ENCODE data around the gene ATG7.

ATG7 gene

DNA sequence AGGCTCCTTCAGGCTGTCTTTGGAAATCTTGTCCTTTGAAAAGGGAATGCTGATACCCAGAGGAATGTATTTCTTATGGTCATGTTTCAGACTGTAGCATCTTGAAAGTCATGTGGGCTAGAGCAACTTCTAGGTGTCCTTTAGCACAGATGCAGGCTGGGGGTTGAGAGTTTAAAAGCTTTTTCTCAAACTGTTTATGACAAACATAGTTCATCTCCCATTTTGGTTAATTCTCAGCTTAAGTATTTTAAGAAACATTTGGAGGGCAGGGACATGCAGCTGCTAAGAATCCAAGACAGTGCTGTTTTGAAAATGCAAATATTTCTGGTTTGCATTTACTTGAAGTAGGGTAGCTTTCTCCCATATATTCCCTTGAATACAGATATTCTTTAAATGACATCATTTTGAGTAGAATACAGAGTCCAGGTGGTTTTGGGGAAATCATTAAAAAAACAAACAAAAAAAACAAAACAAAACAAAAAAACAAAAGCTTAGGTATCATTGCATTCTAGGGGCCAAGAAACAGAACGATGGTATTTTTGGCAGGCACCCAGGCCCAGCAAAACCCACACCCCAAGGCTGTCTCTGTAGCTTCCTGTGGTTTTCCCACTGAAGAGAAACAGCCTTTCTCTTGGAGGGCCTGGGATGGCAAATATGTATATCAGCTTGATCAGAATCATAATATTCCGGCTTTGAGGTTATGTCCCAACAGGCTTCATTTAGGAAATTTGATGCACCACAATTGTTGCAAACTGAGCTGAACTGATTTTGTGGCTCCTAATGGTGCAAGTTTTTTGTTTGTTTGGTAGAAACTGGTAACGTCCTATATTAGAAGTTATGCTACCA lies 120.0 kb downstream of the ATG7 start:
- H3K4me3 ChIP-seq (replicated peaks in 1 of 2; ENCODE audit: low read depth in 2 of 2, low read length in 2 of 2): no peak overlapping the region
- DNase-seq (ENCODE audit: low read depth in 2 of 2): peak; percentile 82 to 86
- TF ChIP-seq, protein P1, sequence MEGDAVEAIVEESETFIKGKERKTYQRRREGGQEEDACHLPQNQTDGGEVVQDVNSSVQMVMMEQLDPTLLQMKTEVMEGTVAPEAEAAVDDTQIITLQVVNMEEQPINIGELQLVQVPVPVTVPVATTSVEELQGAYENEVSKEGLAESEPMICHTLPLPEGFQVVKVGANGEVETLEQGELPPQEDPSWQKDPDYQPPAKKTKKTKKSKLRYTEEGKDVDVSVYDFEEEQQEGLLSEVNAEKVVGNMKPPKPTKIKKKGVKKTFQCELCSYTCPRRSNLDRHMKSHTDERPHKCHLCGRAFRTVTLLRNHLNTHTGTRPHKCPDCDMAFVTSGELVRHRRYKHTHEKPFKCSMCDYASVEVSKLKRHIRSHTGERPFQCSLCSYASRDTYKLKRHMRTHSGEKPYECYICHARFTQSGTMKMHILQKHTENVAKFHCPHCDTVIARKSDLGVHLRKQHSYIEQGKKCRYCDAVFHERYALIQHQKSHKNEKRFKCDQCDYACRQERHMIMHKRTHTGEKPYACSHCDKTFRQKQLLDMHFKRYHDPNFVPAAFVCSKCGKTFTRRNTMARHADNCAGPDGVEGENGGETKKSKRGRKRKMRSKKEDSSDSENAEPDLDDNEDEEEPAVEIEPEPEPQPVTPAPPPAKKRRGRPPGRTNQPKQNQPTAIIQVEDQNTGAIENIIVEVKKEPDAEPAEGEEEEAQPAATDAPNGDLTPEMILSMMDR (IDR thresholded peaks at IDR 0.05; ENCODE audit: low read depth, low read length): no peak

DNA sequence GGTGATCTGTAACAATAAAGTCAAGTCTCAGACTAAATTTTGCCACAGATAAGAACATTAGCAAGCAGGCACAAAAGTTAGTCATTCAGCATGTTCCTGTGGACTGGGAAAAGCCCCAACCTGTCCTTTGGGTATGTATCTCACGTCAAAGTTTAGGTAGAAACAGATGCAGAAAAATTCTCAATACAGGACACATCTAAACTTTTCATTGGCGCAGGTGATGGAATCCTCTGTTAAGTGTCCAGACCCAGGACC lies 120.6 kb downstream of the ATG7 start:
- no peak for DNase-seq (ENCODE audit: low read depth in 2 of 2)
- no peak overlapping the region for H3K4me3 ChIP-seq (replicated peaks in 1 of 2; ENCODE audit: low read depth in 2 of 2, low read length in 2 of 2)
- TF ChIP-seq, protein P1 (IDR thresholded peaks at IDR 0.05; ENCODE audit: low read depth, low read length): no peak

DNA sequence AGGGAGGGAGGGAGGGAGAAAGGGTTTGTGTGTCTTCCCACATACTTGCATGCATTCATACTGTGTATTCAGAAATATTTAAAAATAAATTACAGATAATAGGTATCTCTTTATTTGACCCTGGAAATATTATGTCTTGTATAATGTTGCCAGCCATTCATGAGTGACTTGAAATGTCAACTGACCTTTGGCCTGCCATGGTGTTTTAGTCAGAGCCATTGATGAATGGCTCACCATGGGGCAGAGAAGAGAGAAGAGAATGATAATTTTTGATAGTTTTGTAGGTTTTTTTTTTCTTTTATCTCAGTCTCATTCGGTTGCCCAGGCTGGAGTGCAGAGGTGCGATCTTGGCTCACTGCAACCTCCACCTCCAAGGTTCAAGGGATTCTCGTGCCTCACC lies 121.2 kb downstream of the ATG7 start:
- no peak for DNase-seq (ENCODE audit: low read depth in 2 of 2)
- H3K4me3 ChIP-seq (replicated peaks in 1 of 2; ENCODE audit: low read depth in 2 of 2, low read length in 2 of 2): no peak overlapping the region
- TF ChIP-seq, protein P1 (IDR thresholded peaks at IDR 0.05; ENCODE audit: low read depth, low read length): no peak

DNA sequence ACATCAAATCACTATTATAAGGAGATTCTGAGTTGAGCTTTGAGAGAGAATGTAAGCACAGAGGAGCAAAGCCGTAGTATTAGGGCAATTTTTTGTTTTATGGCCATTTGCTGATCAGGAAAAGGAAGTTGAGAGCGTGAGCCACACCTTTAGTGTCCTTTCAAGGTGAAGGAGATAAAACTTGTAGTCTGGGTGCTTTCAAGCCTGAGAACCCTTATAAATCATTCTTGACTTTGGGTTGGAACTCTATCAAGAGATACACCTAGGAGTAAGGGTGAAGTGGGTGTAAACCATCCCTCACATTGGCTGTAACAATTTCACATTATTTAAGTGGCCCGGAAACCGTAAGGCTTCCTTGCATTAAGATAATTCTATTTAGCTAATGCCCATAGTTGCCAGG lies 122.2 kb downstream of the ATG7 start:
- DNase-seq (ENCODE audit: low read depth in 2 of 2): no peak
- TF ChIP-seq, protein P1 (IDR thresholded peaks at IDR 0.05; ENCODE audit: low read depth, low read length): no peak
- no peak overlapping the region for H3K4me3 ChIP-seq (replicated peaks in 1 of 2; ENCODE audit: low read depth in 2 of 2, low read length in 2 of 2)

DNA sequence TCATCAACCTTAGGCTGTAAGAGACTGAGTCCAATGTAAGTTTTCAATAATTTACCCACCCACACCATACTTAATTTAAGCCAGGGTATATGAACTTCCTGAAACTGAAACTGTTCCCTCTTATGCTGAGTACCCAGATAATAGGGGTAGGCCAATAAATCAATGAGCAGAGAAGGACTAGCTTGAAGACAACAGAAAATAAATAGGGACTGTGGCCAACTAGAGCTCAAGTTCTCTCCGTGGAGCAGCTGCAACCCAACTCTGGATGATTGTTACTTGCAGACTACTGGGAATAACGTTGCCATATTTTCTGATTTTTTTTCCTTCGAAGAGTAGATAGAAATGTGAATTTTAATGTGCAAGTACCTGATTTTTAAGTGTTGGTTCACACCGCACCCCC lies 128.0 kb downstream of the ATG7 start:
- DNase-seq (ENCODE audit: low read depth in 2 of 2): no peak
- TF ChIP-seq, protein P1 (IDR thresholded peaks at IDR 0.05; ENCODE audit: low read depth, low read length): no peak
- H3K4me3 ChIP-seq (replicated peaks in 1 of 2; ENCODE audit: low read depth in 2 of 2, low read length in 2 of 2): no peak overlapping the region

DNA sequence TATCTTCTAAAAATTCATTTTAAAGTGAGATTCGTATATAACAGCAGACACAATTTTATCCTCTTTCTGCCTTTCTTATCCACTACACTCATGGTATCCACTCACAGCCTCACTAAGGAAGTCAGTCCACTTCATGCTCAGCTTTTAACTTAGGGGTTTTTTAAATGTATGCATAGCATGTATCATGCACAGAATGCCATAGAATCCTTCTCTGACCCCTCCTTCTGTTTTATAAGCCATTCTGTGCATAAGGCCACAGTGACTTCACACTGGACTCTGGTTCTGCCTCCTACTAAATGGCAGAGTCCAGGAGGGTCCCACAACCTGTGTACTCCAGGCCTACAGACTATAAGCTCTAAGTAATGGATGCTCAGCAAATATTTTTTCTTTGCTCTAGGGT lies 129.2 kb downstream of the ATG7 start:
- DNase-seq (ENCODE audit: low read depth in 2 of 2): no peak
- no peak overlapping the region for H3K4me3 ChIP-seq (replicated peaks in 1 of 2; ENCODE audit: low read depth in 2 of 2, low read length in 2 of 2)
- TF ChIP-seq, protein P1 (IDR thresholded peaks at IDR 0.05; ENCODE audit: low read depth, low read length): no peak

DNA sequence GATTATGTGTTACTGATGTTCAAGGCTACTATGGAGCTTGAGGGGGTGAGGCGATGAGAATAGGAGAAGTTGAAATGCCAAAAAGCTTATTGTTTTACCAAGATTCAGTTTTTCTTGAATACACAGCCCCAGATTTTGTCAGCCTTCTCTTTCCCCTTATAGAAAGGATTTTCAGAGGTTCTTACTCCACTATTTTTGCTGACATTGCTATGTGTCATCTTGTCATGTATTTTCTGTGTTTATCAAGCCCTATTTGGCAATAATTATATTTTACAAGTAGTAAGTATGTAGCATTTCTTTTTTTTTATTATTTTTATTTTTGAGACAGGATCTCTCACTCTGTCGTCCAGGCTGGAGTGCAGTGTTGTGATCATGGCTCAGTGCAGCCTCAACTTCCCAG lies 133.1 kb downstream of the ATG7 start:
- H3K4me3 ChIP-seq (replicated peaks in 1 of 2; ENCODE audit: low read depth in 2 of 2, low read length in 2 of 2): no peak overlapping the region
- DNase-seq (ENCODE audit: low read depth in 2 of 2): no peak
- TF ChIP-seq, protein P1 (IDR thresholded peaks at IDR 0.05; ENCODE audit: low read depth, low read length): no peak
